BE2C (cell line): ENCODE results near the gene SMIM23.

ENCODE experiments used
- DNase-seq: peaks from one replicate; pipeline ENCODE4 v3.0.0-alpha.2; 2020
- H3K27me3 ChIP-seq: fragments of 250-450 bp; sonication (Bioruptor Pico); 2 replicates; pipeline ENCODE4 v1.5.1; 2020; ENCODE audit warnings: mild to moderate bottlenecking
- H3K36me3 ChIP-seq: fragments of 250-450 bp; sonication (Bioruptor Pico); 2 replicates; pipeline ENCODE4 v1.5.1; 2020; ENCODE audit warnings: mild to moderate bottlenecking
- H3K4me1 ChIP-seq: fragments of 250-450 bp; sonication (Bioruptor Pico); 2 replicates; pipeline ENCODE4 v1.5.1; 2020
- H3K4me3 ChIP-seq: 2 replicates; pipeline ENCODE4 v1.5.1; 2011; ENCODE audit warnings: low read depth, low read length
- H3K9me3 ChIP-seq: fragments of 250-450 bp; sonication (Bioruptor Pico); 2 replicates; pipeline ENCODE4 v1.5.1; 2020
- CTCF ChIP-seq: IDR thresholded peaks from 2 replicates; pipeline ENCODE4 v1.5.1; 2012; ENCODE audit warnings: mild to moderate bottlenecking, low read depth, low read length

SMIM23 gene

GRCh38 chr5:171801839-171802238 lies 16.2 kb downstream of the SMIM23 start:
- H3K4me3 ChIP-seq: no peak overlapping the region
- TF ChIP-seq CTCF: no peak
- no peaks in the 10 kb centered on the region for H3K4me1 ChIP-seq
- DNase-seq: no peak
- H3K9me3 ChIP-seq: no peaks in the 10 kb centered on the region
- H3K27me3 ChIP-seq: peaks cover 16% of the 10 kb centered on the region
- H3K36me3 ChIP-seq: no peaks in the 10 kb centered on the region

- Histone ChIP-seq H3K27me3 (peaks cover 36% of the 10 kb centered on the region), H3K4me1 (no peaks in the 10 kb centered on the region), H3K9me3 (no peaks in the 10 kb centered on the region), H3K36me3 (no peaks in the 10 kb centered on the region), H3K4me3 (no peak overlapping the region)
- DNase-seq: no peak
- no peak for TF ChIP-seq CTCF
These were observed 20.1 kb downstream of the SMIM23 start for GRCh38 chr5:171805746-171806145.

- no peak overlapping the region for H3K4me3 ChIP-seq
- no peaks in the 10 kb centered on the region for H3K9me3 ChIP-seq
- TF ChIP-seq CTCF: no peak
- H3K4me1 ChIP-seq: no peaks in the 10 kb centered on the region
- peaks cover 45% of the 10 kb centered on the region for H3K27me3 ChIP-seq
- H3K36me3 ChIP-seq: no peaks in the 10 kb centered on the region
- DNase-seq: no peak
These were observed 21.5 kb downstream of the SMIM23 start for GRCh38 chr5:171806976-171807747.

GRCh38 chr5:171808453-171808852 lies 22.8 kb downstream of the SMIM23 start:
- Histone ChIP-seq H3K27me3 (peaks cover 48% of the 10 kb centered on the region), H3K36me3 (no peaks in the 10 kb centered on the region), H3K4me1 (no peaks in the 10 kb centered on the region), H3K9me3 (no peaks in the 10 kb centered on the region), H3K4me3 (no peak overlapping the region)
- no peak for TF ChIP-seq CTCF
- no peak for DNase-seq

GRCh38 chr5:171808951-171809350 lies 23.3 kb downstream of the SMIM23 start:
- H3K4me3 ChIP-seq: no peak overlapping the region
- no peaks in the 10 kb centered on the region for H3K9me3 ChIP-seq
- no peak for TF ChIP-seq CTCF
- H3K27me3 ChIP-seq: peaks cover 48% of the 10 kb centered on the region
- no peak for DNase-seq
- no peaks in the 10 kb centered on the region for H3K36me3 ChIP-seq
- H3K4me1 ChIP-seq: no peaks in the 10 kb centered on the region

- H3K4me1 ChIP-seq: no peaks in the 10 kb centered on the region
- TF ChIP-seq CTCF: no peak
- H3K27me3 ChIP-seq: peaks cover 44% of the 10 kb centered on the region
- H3K4me3 ChIP-seq: no peak overlapping the region
- DNase-seq: no peak
- no peaks in the 10 kb centered on the region for H3K9me3 ChIP-seq
- H3K36me3 ChIP-seq: no peaks in the 10 kb centered on the region
These were observed 24.6 kb downstream of the SMIM23 start for GRCh38 chr5:171810227-171810626.
